GM12878 (cell line): Measurements from ENCODE around the gene GDNF.

ENCODE experiments used
- TF ChIP-seq, protein P1 (sequence below): IDR thresholded peaks from 2 replicates; pipeline ENCODE4 v1.6.1; 2011; ENCODE audit warnings: mild to moderate bottlenecking, low read depth, low read length, moderate library complexity; ENCODE audit not compliant: insufficient replicate concordance
- TF ChIP-seq, protein P2 (sequence below), 3 experiments: IDR thresholded peaks in 2 of 3; conservative IDR thresholded peaks in 1 of 3; 2 replicates each; pipeline ENCODE4 v1.5.1; 2011; ENCODE audit warnings: low read depth in 3 of 3, low read length in 3 of 3, mild to moderate bottlenecking in 3 of 3, control low read depth in 2 of 3, moderate library complexity in 2 of 3, inconsistent platforms in 1 of 3, mixed read lengths in 1 of 3; ENCODE audit not compliant: control insufficient read depth in 2 of 3, insufficient read depth in 1 of 3; ENCODE audit errors: extremely low read depth in 1 of 3

DNA sequence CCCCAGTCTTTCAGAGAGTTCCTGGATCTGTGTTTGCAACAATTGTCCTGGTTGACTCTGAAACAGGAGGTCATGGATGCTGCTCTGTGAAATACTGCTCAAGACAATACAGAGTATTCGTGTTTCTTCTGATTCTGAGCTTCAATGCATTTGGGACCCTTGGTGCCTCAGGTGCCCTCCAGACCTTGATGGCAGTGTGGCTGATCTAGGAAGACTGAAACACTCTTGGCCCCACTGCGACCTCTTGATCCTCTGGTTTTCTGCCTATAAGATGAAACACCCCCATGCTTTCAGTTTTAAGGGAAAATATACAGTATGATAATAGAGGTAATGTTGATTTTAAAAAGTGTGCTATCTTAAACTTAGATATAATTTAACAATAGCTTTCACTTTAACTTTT is 67.6 kb downstream of the GDNF start:
- TF ChIP-seq, protein P1, sequence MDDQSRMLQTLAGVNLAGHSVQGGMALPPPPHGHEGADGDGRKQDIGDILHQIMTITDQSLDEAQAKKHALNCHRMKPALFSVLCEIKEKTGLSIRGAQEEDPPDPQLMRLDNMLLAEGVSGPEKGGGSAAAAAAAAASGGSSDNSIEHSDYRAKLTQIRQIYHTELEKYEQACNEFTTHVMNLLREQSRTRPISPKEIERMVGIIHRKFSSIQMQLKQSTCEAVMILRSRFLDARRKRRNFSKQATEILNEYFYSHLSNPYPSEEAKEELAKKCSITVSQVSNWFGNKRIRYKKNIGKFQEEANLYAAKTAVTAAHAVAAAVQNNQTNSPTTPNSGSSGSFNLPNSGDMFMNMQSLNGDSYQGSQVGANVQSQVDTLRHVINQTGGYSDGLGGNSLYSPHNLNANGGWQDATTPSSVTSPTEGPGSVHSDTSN: no peak
- TF ChIP-seq, protein P2, sequence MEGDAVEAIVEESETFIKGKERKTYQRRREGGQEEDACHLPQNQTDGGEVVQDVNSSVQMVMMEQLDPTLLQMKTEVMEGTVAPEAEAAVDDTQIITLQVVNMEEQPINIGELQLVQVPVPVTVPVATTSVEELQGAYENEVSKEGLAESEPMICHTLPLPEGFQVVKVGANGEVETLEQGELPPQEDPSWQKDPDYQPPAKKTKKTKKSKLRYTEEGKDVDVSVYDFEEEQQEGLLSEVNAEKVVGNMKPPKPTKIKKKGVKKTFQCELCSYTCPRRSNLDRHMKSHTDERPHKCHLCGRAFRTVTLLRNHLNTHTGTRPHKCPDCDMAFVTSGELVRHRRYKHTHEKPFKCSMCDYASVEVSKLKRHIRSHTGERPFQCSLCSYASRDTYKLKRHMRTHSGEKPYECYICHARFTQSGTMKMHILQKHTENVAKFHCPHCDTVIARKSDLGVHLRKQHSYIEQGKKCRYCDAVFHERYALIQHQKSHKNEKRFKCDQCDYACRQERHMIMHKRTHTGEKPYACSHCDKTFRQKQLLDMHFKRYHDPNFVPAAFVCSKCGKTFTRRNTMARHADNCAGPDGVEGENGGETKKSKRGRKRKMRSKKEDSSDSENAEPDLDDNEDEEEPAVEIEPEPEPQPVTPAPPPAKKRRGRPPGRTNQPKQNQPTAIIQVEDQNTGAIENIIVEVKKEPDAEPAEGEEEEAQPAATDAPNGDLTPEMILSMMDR (IDR thresholded peaks at IDR 0.05 in 2 of 3, conservative IDR thresholded peaks at IDR 0.05 in 1 of 3; ENCODE audit: control insufficient read depth in 2 of 3, extremely low read depth in 1 of 3, insufficient read depth in 1 of 3, low read depth in 3 of 3, low read length in 3 of 3): no peak
